ENCODE results near the gene PDE6B. TPM values are rescaled to one million over a fixed set of nuclear protein-coding genes. Genes with fewer than 3 reads are reported as not detected.
A peak's percentile ranks its signal among the peaks of the same experiment; 100 is the strongest.

PDE6B gene
- total and polyA plus RNA-seq, 2 of the 13 experiments (the other 11 are each of a cell fraction or from before 2014, with no cell fraction given) = 0.38 to 0.40 TPM

GRCh38 chr4:674172-675035 lies 49.0 kb downstream of the PDE6B start, which contains the start of the genes ATP5ME and MYL5 (continued):
- no peak for TF ChIP-seq ZNF513 (CRISPR knock-in tag; conservative IDR thresholded peaks at IDR 0.05)
- TF ChIP-seq ZNF160 (CRISPR knock-in tag; IDR thresholded peaks at IDR 0.05) = no peak; the same call in 1 of the 2 replicates
- TF ChIP-seq ZNF431 (CRISPR knock-in tag; IDR thresholded peaks at IDR 0.05; ENCODE audit: borderline replicate concordance, low read depth) = peak; percentile 69; the same call in 1 of the 2 replicates
- peak; percentile 85 for TF ChIP-seq SALL2 (CRISPR knock-in tag; IDR thresholded peaks at IDR 0.05)
- no peak for TF ChIP-seq ZBTB2 (CRISPR knock-in tag; IDR thresholded peaks at IDR 0.05; ENCODE audit: low read depth)
- no peak for TF ChIP-seq PRDM15 (CRISPR knock-in tag; IDR thresholded peaks at IDR 0.05)
- TF ChIP-seq MLX (CRISPR knock-in tag; IDR thresholded peaks at IDR 0.05) = peak; percentile 12; the same call in 1 of the 2 replicates
- no peak for TF ChIP-seq ZNF570 (CRISPR knock-in tag; IDR thresholded peaks at IDR 0.05; ENCODE audit: borderline replicate concordance)
- TF ChIP-seq PHF20 (CRISPR knock-in tag; IDR thresholded peaks at IDR 0.05) = peak; percentile 76
- peak; percentile 93; the same call in 1 of the 2 replicates for TF ChIP-seq EEA1 (CRISPR knock-in tag; IDR thresholded peaks at IDR 0.05; ENCODE audit: borderline replicate concordance)
- TF ChIP-seq MATR3 (CRISPR knock-in tag; IDR thresholded peaks at IDR 0.05) = no peak
- TF ChIP-seq ZBTB7B (CRISPR knock-in tag; IDR thresholded peaks at IDR 0.05) = peak; percentile 87
- no peak for TF ChIP-seq CEBPB (IDR thresholded peaks at IDR 0.05; ENCODE audit: borderline replicate concordance, low read depth, low read length)
- no peak for TF ChIP-seq RFXANK (CRISPR knock-in tag; IDR thresholded peaks at IDR 0.05)
- TF ChIP-seq NFIB (CRISPR knock-in tag; IDR thresholded peaks at IDR 0.05; ENCODE audit: borderline replicate concordance) = no peak
- 0 out of 2 replicates have a peak, but pooled peaks have one; percentile 60 for TF ChIP-seq ZNF383 (CRISPR knock-in tag; IDR thresholded peaks at IDR 0.05; ENCODE audit: borderline replicate concordance)
- TF ChIP-seq ZSCAN29 (CRISPR knock-in tag; conservative IDR thresholded peaks at IDR 0.05) = peak; percentile 70; the same call in 1 of the 2 replicates
- TF ChIP-seq ZNF432 (CRISPR knock-in tag; IDR thresholded peaks at IDR 0.05; ENCODE audit: borderline replicate concordance) = no peak
- TF ChIP-seq ZNF256 (CRISPR knock-in tag; conservative IDR thresholded peaks at IDR 0.05) = no peak
- no peak for TF ChIP-seq PTBP1 (IDR thresholded peaks at IDR 0.05; ENCODE audit: low read depth, low read length, poor library complexity, severe bottlenecking)
- peak; percentile 7; the same call in 1 of the 2 replicates for TF ChIP-seq NFYB (CRISPR knock-in tag; IDR thresholded peaks at IDR 0.05)
- 0 out of 2 replicates have a peak, but pooled peaks have one; percentile 82 for TF ChIP-seq ZBTB42 (CRISPR knock-in tag; IDR thresholded peaks at IDR 0.05)
- peak; percentile 74; the same call in 1 of the 2 replicates for TF ChIP-seq TARDBP (CRISPR knock-in tag; IDR thresholded peaks at IDR 0.05)
